BJ (cell line): ENCODE results near the gene LAPTM5. TPM values are rescaled to one million over a fixed set of nuclear protein-coding genes. Genes with fewer than 3 reads are reported as not detected.
"Not testable (repeated sequence)": the region's sequence is repeated elsewhere in the genome, so short reads cannot be mapped to it uniquely, and the experiment has no call there.

Source experiments
- CTCF ChIA-PET: fragments of 350-600 bp; formaldehyde crosslinking; extraction: SDS; loops from one replicate; lab custom pipeline; 2021; ENCODE audit warnings: antibody characterized with exemption, inconsistent platforms; lab: Yijun Ruan, JAX
- POLR2A ChIA-PET: fragments of 300-600 bp; sonication (Branson Sonifier 250); formaldehyde crosslinking; extraction: SDS; loops from one replicate; lab custom pipeline; 2021; ENCODE audit warnings: antibody characterized with exemption; lab: Charles Lee
- DNase-seq: peaks from one replicate; pipeline ENCODE4 v3.0.0-alpha.2; 2011; ENCODE audit warnings: low read depth
- H3K27me3 ChIP-seq: 2 replicates; pipeline ENCODE4 v1.6.0; 2011; ENCODE audit warnings: low read length; ENCODE audit not compliant: control insufficient read depth, insufficient read depth
- H3K36me3 ChIP-seq: 2 replicates; pipeline ENCODE4 v1.5.1; 2011; ENCODE audit warnings: low read length; ENCODE audit not compliant: control insufficient read depth, insufficient read depth
- H3K4me3 ChIP-seq: 2 replicates; pipeline ENCODE4 v1.5.1; 2011; ENCODE audit warnings: low read depth, mild to moderate bottlenecking, control low read depth, low read length
- CTCF ChIP-seq: IDR thresholded peaks from 2 replicates; pipeline ENCODE4 v1.5.1; 2011; ENCODE audit warnings: low read depth, mild to moderate bottlenecking, control low read depth, inconsistent platforms, low read length, moderate library complexity; ENCODE audit not compliant: insufficient read depth
- polyA plus RNA-seq: library from polyadenylated mRNA; depleted of rRNA; stranded (reverse); fragments of >200 nt; gene quantifications from 2 replicates; pipeline ENCODE4 v1.2.3, GENCODE V29; 2011

LAPTM5 gene
- polyA plus RNA-seq, 1 experiment = 2.1 TPM

- Histone ChIP-seq H3K36me3 (no peaks in the 10 kb centered on the region), H3K4me3 (no peak overlapping the region), H3K27me3 (peaks cover 6% of the 10 kb centered on the region)
- no peak for TF ChIP-seq CTCF
- POLR2A ChIA-PET = no interaction called here
- CTCF ChIA-PET = interaction anchor here (1.5 kb wide), 1 partner anchor 11 kb away, joined by 5 read pairs; no protein-coding TSS in a partner anchor
- no peak for DNase-seq
Measured at GRCh38 chr1:30692201-30692947, 65.2 kb downstream of the LAPTM5 start.

- no peak for TF ChIP-seq CTCF
- Histone ChIP-seq H3K36me3 (no peaks in the 10 kb centered on the region), H3K4me3 (no peak overlapping the region), H3K27me3 (peaks cover 9% of the 10 kb centered on the region)
- CTCF ChIA-PET = no interaction called here
- POLR2A ChIA-PET = no interaction called here
- DNase-seq = no peak
Measured at GRCh38 chr1:30691480-30691879, 66.1 kb downstream of the LAPTM5 start.

GRCh38 chr1:30689901-30690645 is 67.5 kb downstream of the LAPTM5 start:
- TF ChIP-seq CTCF = no peak
- no peak for DNase-seq
- Histone ChIP-seq H3K27me3 (peaks cover 19% of the 10 kb centered on the region), H3K36me3 (no peaks in the 10 kb centered on the region), H3K4me3 (no peak overlapping the region)
- ChIA-PET POLR2A (no interaction called here), CTCF (interaction anchor here (1.1 to 1.2 kb wide), 2 partner anchors 10 to 15 kb away, joined by 3 to 4 read pairs; no protein-coding TSS in a partner anchor)

GRCh38 chr1:30688920-30689794 is 68.4 kb downstream of the LAPTM5 start:
- H3K36me3 ChIP-seq = no peaks in the 10 kb centered on the region
- H3K27me3 ChIP-seq = peaks cover 26% of the 10 kb centered on the region
- no peak for DNase-seq
- H3K4me3 ChIP-seq = no peak overlapping the region
- POLR2A ChIA-PET = no interaction called here
- TF ChIP-seq CTCF = no peak
- CTCF ChIA-PET = interaction anchor here (0.7 to 1.2 kb wide), 4 partner anchors 10 to 16 kb away, joined by 3 to 4 read pairs (median 3); no protein-coding TSS in a partner anchor

GRCh38 chr1:30688516-30688915 is 69.1 kb downstream of the LAPTM5 start:
- DNase-seq, H3K4me3 ChIP-seq, POLR2A ChIA-PET, H3K36me3 ChIP-seq: not testable (repeated sequence)
- CTCF ChIA-PET = interaction anchor here (0.7 to 1.1 kb wide), 3 partner anchors 10 to 15 kb away, joined by 3 to 4 read pairs (median 3); no protein-coding TSS in a partner anchor
- H3K27me3 ChIP-seq = peaks cover 31% of the 10 kb centered on the region
